ENCODE data around the gene IMP4.

DNA sequence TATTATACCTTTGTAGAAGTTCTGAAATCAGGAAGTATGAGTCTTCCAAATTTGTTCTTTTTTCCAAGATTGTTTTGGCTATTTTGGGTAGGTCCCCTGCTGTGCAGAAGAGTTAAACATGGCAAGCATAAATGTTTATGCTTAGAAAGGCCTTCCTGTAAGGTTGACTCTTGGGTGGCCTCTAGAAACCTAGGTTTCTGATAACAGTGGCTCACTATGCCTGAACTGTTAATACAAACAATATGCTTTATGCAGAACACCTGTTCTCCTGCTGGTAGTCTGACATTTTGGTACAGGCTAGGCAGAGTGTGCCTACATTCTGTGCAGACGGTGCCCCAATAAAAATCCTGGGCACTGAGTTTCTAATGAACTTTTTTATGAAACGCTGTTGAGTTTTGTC is 23.3 kb downstream of the IMP4 start:
- TF ChIP-seq, protein P1, sequence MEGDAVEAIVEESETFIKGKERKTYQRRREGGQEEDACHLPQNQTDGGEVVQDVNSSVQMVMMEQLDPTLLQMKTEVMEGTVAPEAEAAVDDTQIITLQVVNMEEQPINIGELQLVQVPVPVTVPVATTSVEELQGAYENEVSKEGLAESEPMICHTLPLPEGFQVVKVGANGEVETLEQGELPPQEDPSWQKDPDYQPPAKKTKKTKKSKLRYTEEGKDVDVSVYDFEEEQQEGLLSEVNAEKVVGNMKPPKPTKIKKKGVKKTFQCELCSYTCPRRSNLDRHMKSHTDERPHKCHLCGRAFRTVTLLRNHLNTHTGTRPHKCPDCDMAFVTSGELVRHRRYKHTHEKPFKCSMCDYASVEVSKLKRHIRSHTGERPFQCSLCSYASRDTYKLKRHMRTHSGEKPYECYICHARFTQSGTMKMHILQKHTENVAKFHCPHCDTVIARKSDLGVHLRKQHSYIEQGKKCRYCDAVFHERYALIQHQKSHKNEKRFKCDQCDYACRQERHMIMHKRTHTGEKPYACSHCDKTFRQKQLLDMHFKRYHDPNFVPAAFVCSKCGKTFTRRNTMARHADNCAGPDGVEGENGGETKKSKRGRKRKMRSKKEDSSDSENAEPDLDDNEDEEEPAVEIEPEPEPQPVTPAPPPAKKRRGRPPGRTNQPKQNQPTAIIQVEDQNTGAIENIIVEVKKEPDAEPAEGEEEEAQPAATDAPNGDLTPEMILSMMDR (IDR thresholded peaks at IDR 0.05; ENCODE audit: low read depth, low read length, missing input control) = no peak
- TF ChIP-seq, protein P2, sequence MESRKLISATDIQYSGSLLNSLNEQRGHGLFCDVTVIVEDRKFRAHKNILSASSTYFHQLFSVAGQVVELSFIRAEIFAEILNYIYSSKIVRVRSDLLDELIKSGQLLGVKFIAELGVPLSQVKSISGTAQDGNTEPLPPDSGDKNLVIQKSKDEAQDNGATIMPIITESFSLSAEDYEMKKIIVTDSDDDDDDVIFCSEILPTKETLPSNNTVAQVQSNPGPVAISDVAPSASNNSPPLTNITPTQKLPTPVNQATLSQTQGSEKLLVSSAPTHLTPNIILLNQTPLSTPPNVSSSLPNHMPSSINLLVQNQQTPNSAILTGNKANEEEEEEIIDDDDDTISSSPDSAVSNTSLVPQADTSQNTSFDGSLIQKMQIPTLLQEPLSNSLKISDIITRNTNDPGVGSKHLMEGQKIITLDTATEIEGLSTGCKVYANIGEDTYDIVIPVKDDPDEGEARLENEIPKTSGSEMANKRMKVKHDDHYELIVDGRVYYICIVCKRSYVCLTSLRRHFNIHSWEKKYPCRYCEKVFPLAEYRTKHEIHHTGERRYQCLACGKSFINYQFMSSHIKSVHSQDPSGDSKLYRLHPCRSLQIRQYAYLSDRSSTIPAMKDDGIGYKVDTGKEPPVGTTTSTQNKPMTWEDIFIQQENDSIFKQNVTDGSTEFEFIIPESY (IDR thresholded peaks at IDR 0.05) = no peak
- TF ChIP-seq YY1 (IDR thresholded peaks at IDR 0.05) (no peak), TAF1 (conservative IDR thresholded peaks at IDR 0.05) (no peak), RAD21 (IDR thresholded peaks at IDR 0.05) (no peak), FOXA2 (IDR thresholded peaks at IDR 0.05) (no peak), GABPA (IDR thresholded peaks at IDR 0.05 in 1 of 2, conservative IDR thresholded peaks at IDR 0.05 in 1 of 2) (no peak), EGR1 (IDR thresholded peaks at IDR 0.05; ENCODE audit: low read depth in 2 of 2) (no peak)
- TF ChIP-seq, protein P3, sequence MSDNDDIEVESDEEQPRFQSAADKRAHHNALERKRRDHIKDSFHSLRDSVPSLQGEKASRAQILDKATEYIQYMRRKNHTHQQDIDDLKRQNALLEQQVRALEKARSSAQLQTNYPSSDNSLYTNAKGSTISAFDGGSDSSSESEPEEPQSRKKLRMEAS (IDR thresholded peaks at IDR 0.05) = no peak
- TF ChIP-seq, protein P4, sequence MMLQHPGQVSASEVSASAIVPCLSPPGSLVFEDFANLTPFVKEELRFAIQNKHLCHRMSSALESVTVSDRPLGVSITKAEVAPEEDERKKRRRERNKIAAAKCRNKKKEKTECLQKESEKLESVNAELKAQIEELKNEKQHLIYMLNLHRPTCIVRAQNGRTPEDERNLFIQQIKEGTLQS (IDR thresholded peaks at IDR 0.05) = no peak
- TF ChIP-seq, protein P5, sequence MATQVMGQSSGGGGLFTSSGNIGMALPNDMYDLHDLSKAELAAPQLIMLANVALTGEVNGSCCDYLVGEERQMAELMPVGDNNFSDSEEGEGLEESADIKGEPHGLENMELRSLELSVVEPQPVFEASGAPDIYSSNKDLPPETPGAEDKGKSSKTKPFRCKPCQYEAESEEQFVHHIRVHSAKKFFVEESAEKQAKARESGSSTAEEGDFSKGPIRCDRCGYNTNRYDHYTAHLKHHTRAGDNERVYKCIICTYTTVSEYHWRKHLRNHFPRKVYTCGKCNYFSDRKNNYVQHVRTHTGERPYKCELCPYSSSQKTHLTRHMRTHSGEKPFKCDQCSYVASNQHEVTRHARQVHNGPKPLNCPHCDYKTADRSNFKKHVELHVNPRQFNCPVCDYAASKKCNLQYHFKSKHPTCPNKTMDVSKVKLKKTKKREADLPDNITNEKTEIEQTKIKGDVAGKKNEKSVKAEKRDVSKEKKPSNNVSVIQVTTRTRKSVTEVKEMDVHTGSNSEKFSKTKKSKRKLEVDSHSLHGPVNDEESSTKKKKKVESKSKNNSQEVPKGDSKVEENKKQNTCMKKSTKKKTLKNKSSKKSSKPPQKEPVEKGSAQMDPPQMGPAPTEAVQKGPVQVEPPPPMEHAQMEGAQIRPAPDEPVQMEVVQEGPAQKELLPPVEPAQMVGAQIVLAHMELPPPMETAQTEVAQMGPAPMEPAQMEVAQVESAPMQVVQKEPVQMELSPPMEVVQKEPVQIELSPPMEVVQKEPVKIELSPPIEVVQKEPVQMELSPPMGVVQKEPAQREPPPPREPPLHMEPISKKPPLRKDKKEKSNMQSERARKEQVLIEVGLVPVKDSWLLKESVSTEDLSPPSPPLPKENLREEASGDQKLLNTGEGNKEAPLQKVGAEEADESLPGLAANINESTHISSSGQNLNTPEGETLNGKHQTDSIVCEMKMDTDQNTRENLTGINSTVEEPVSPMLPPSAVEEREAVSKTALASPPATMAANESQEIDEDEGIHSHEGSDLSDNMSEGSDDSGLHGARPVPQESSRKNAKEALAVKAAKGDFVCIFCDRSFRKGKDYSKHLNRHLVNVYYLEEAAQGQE (IDR thresholded peaks at IDR 0.05) = no peak
